HEK293 (cell line): ENCODE measurements around the gene PLCB1.

Experiments
- CTCF ChIA-PET: fragments of 350-600 bp; formaldehyde crosslinking; extraction: SDS; loops from one replicate; lab custom pipeline; 2021; ENCODE audit warnings: antibody characterized with exemption; lab: Yijun Ruan, JAX
- POLR2A ChIA-PET: fragments of 300-600 bp; formaldehyde crosslinking; extraction: SDS; loops from one replicate; lab custom pipeline; 2020; ENCODE audit warnings: antibody characterized with exemption, inconsistent platforms; lab: Yijun Ruan, JAX
- H3K27ac ChIP-seq: fragments of 200-500 bp; sonication (Bioruptor generic); 2 replicates; pipeline ENCODE4 v1.5.1; 2014; ENCODE audit warnings: low read depth, low read length, control low read depth, inconsistent platforms; ENCODE audit errors: extremely low read depth
- H3K36me3 ChIP-seq, 2 experiments: fragments of 200-500 bp in 1 of 2; sonication (Bioruptor generic) in 1 of 2; 1 replicate in 1 of 2; 2 replicates in 1 of 2; pipeline ENCODE4 v1.5.1; 2014 to 2017; ENCODE audit warnings: inconsistent platforms in 2 of 2, low read length in 2 of 2; ENCODE audit not compliant: control insufficient read depth in 2 of 2, insufficient read depth in 1 of 2
- H3K4me1 ChIP-seq: fragments of 200-500 bp; sonication (Bioruptor generic); 2 replicates; pipeline ENCODE4 v1.5.1; 2014; ENCODE audit warnings: mild to moderate bottlenecking, low read length, inconsistent platforms; ENCODE audit not compliant: control insufficient read depth, insufficient read depth
- H3K4me3 ChIP-seq: 2 replicates; pipeline ENCODE4 v1.5.1; 2011; ENCODE audit warnings: low read depth, mild to moderate bottlenecking, control low read depth, low read length, moderate library complexity
- H3K9me3 ChIP-seq: fragments of 200-500 bp; sonication (Bioruptor generic); 2 replicates; pipeline ENCODE4 v1.5.1; 2014; ENCODE audit warnings: low read depth, low read length, inconsistent platforms; ENCODE audit not compliant: control insufficient read depth, insufficient read depth
- AEBP2 ChIP-seq: fragments of 450-650 bp; formaldehyde crosslinking; IDR thresholded peaks from 2 replicates; pipeline ENCODE4 v1.5.1; 2016; ENCODE audit warnings: missing biosample characterization, missing genetic modification characterization, borderline replicate concordance
- EGR2 ChIP-seq: fragments of 450-650 bp; formaldehyde crosslinking; IDR thresholded peaks from 2 replicates; pipeline ENCODE4 v1.5.1; 2016; ENCODE audit warnings: low read depth, missing biosample characterization, missing genetic modification characterization
- GFI1B ChIP-seq: fragments of 450-650 bp; formaldehyde crosslinking; IDR thresholded peaks from 2 replicates; pipeline ENCODE4 v1.5.1; 2016; ENCODE audit warnings: missing biosample characterization, missing genetic modification characterization
- GLI4 ChIP-seq: fragments of 450-650 bp; formaldehyde crosslinking; IDR thresholded peaks from 2 replicates; pipeline ENCODE4 v1.5.1; 2016; ENCODE audit warnings: missing biosample characterization, missing genetic modification characterization
- HOXC10 ChIP-seq: sonication (generic); formaldehyde crosslinking; IDR thresholded peaks from 2 replicates; pipeline ENCODE4 v1.8.1; 2023; ENCODE audit warnings: mild to moderate bottlenecking, missing genetic modification reagents
- KLF17 ChIP-seq: fragments of 450-650 bp; formaldehyde crosslinking; IDR thresholded peaks from 2 replicates; pipeline ENCODE4 v1.5.1; 2016; ENCODE audit warnings: missing biosample characterization, missing genetic modification characterization
- SCRT1 ChIP-seq: fragments of 450-650 bp; formaldehyde crosslinking; IDR thresholded peaks from 2 replicates; pipeline ENCODE4 v1.5.1; 2016; ENCODE audit warnings: missing biosample characterization, missing genetic modification characterization, borderline replicate concordance
- YY2 ChIP-seq: fragments of 450-650 bp; formaldehyde crosslinking; IDR thresholded peaks from 2 replicates; pipeline ENCODE4 v1.5.1; 2016; ENCODE audit warnings: missing biosample characterization, missing genetic modification characterization
- ZBTB44 ChIP-seq: fragments of 450-650 bp; IDR thresholded peaks from 2 replicates; pipeline ENCODE4 v1.5.1; 2018; ENCODE audit warnings: missing biosample characterization, mild to moderate bottlenecking, missing genetic modification characterization
- ZBTB8A ChIP-seq: fragments of 450-650 bp; formaldehyde crosslinking; IDR thresholded peaks from 2 replicates; pipeline ENCODE4 v1.5.1; 2016; ENCODE audit warnings: missing biosample characterization, missing genetic modification characterization
- ZNF112 ChIP-seq: fragments of 450-650 bp; formaldehyde crosslinking; IDR thresholded peaks from 2 replicates; pipeline ENCODE4 v1.5.0; 2017; ENCODE audit warnings: missing biosample characterization, missing genetic modification characterization
- ZNF132 ChIP-seq: fragments of 450-650 bp; formaldehyde crosslinking; IDR thresholded peaks from 2 replicates; pipeline ENCODE4 v1.5.1; 2017; ENCODE audit warnings: missing biosample characterization, missing genetic modification characterization, borderline replicate concordance
- ZNF214 ChIP-seq: fragments of 450-650 bp; formaldehyde crosslinking; IDR thresholded peaks from 2 replicates; pipeline ENCODE4 v1.5.1; 2017; ENCODE audit warnings: missing biosample characterization, mild to moderate bottlenecking, missing genetic modification characterization, borderline replicate concordance
- ZNF239 ChIP-seq: fragments of 450-650 bp; formaldehyde crosslinking; IDR thresholded peaks from 2 replicates; pipeline ENCODE4 v1.5.1; 2016; ENCODE audit warnings: missing biosample characterization, missing genetic modification characterization
- ZNF266 ChIP-seq: fragments of 450-650 bp; formaldehyde crosslinking; IDR thresholded peaks from 2 replicates; pipeline ENCODE4 v1.5.1; 2016; ENCODE audit warnings: missing biosample characterization, missing genetic modification characterization, low read depth
- ZNF280D ChIP-seq: fragments of 450-650 bp; formaldehyde crosslinking; IDR thresholded peaks from 2 replicates; pipeline ENCODE4 v1.5.1; 2016; ENCODE audit warnings: missing biosample characterization, missing genetic modification characterization
- ZNF341 ChIP-seq: fragments of 450-650 bp; formaldehyde crosslinking; IDR thresholded peaks from 2 replicates; pipeline ENCODE4; 2016; ENCODE audit warnings: low read depth, missing biosample characterization, missing genetic modification characterization
- ZNF398 ChIP-seq: fragments of 450-650 bp; formaldehyde crosslinking; IDR thresholded peaks from 2 replicates; pipeline ENCODE4 v1.5.1; 2017; ENCODE audit warnings: missing biosample characterization, missing genetic modification characterization
- ZNF548 ChIP-seq: fragments of 450-650 bp; formaldehyde crosslinking; IDR thresholded peaks from 2 replicates; pipeline ENCODE4 v1.5.1; 2016; ENCODE audit warnings: missing biosample characterization, missing genetic modification characterization
- ZNF560 ChIP-seq: fragments of 450-650 bp; formaldehyde crosslinking; IDR thresholded peaks from 2 replicates; pipeline ENCODE4 v1.5.1; 2017; ENCODE audit warnings: missing biosample characterization, missing genetic modification characterization, borderline replicate concordance
- ZNF600 ChIP-seq: fragments of 450-650 bp; formaldehyde crosslinking; IDR thresholded peaks from 2 replicates; pipeline ENCODE4 v1.5.1; 2016; ENCODE audit warnings: missing biosample characterization, missing genetic modification characterization
- ZNF792 ChIP-seq: fragments of 450-650 bp; formaldehyde crosslinking; IDR thresholded peaks from 2 replicates; pipeline ENCODE4 v1.5.1; 2016; ENCODE audit warnings: missing biosample characterization, missing genetic modification characterization
- ZNF830 ChIP-seq: fragments of 450-650 bp; IDR thresholded peaks from 2 replicates; pipeline ENCODE4 v1.5.0; 2018; ENCODE audit warnings: missing biosample characterization, missing genetic modification characterization, low read depth, mild to moderate bottlenecking, moderate library complexity
- ZSCAN30 ChIP-seq: fragments of 450-650 bp; IDR thresholded peaks from 2 replicates; pipeline ENCODE4 v1.5.1; 2018; ENCODE audit warnings: missing biosample characterization, mild to moderate bottlenecking, missing genetic modification characterization, moderate library complexity

Gene PLCB1

GRCh38 chr20:8227293-8227692, 95.2 kb downstream of the PLCB1 start (continued):
- no peak for TF ChIP-seq ZNF341 (tag by site-specific recombination)
- TF ChIP-seq ZNF132 (tag by site-specific recombination), result no peak
- TF ChIP-seq ZNF600, result no peak
- no peak for TF ChIP-seq ZSCAN30 (tag by site-specific recombination)
- TF ChIP-seq EGR2, result no peak
- no peak for TF ChIP-seq ZBTB44 (tag by site-specific recombination)
- TF ChIP-seq KLF17 (tag by site-specific recombination), result no peak
- no peak for TF ChIP-seq ZBTB8A
- TF ChIP-seq, all 188 proteins: peak for 0

- Histone ChIP-seq H3K36me3 (no peaks in the 10 kb centered on the region), H3K4me3 (no peak overlapping the region), H3K4me1 (no peaks in the 10 kb centered on the region), H3K9me3 (no peaks in the 10 kb centered on the region), H3K27ac (no peak overlapping the region)
- CTCF ChIA-PET, result no interaction called here
- no peak for TF ChIP-seq ZNF266 (tag by site-specific recombination)
- TF ChIP-seq ZNF560, result no peak
- no peak for TF ChIP-seq GLI4 (tag by site-specific recombination)
- TF ChIP-seq AEBP2 (tag by site-specific recombination), result no peak
- no peak for TF ChIP-seq YY2 (tag by site-specific recombination)
- no peak for TF ChIP-seq SCRT1 (tag by site-specific recombination)
- no peak for TF ChIP-seq HOXC10
- no peak for TF ChIP-seq ZNF112 (tag by site-specific recombination)
- no peak for TF ChIP-seq ZNF830 (tag by site-specific recombination)
- TF ChIP-seq ZNF214 (tag by site-specific recombination), result no peak
- no peak for TF ChIP-seq ZNF280D (tag by site-specific recombination)
- no peak for TF ChIP-seq ZNF548 (tag by site-specific recombination)
- TF ChIP-seq ZNF239, result no peak
- TF ChIP-seq ZNF398 (tag by site-specific recombination), result no peak
- no peak for TF ChIP-seq GFI1B (tag by site-specific recombination)
- TF ChIP-seq ZNF792, result no peak
- POLR2A ChIA-PET, result no interaction called here
Observed at GRCh38 chr20:8228315-8228714, 96.2 kb downstream of the PLCB1 start.
